ENCODE measurements around the gene ANKRD33B.

DNA sequence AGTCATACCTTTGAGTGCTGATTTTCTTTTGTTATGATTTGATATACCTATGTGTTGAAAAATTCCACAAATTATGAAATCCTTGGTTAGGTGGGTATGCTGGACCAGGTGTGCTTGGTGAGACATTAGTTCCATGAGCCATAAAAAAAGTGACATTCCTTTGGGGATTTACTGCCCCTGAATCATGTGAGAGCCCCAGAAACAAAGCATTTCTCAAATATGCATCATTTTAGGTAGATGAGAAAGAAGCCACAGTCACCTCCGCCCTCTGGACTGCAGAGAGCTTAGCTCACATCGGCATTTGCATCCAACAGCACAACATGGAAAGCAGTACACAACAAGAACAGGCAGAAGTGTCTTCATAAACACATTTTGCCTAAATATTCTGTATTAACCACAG, 141.9 kb downstream of the ANKRD33B start:
- TF ChIP-seq EZH2phosphoT487 (IDR thresholded peaks at IDR 0.05; ENCODE audit: insufficient read depth, low read depth), result no peak
- TF ChIP-seq EZH2 (IDR thresholded peaks at IDR 0.05; ENCODE audit: insufficient read depth, poor library complexity, severe bottlenecking), result no peak
